Epithelial cell of prostate (primary cell): ENCODE measurements around the gene MECR.
A peak's percentile ranks its signal among the peaks of the same experiment; 100 is the strongest.

Source experiments
- DNase-seq: peaks from one replicate; pipeline ENCODE4 v3.0.0-alpha.2; 2011; ENCODE audit warnings: low read depth, low spot score
- H3K27ac ChIP-seq: fragments of 450-650 bp; 2 replicates; pipeline ENCODE4 v1.5.1; 2017; ENCODE audit warnings: mild to moderate bottlenecking

The MECR gene

GRCh38 chr1:29210278-29211085 lies 20.3 kb downstream of the MECR start:
- no peak for DNase-seq
- H3K27ac ChIP-seq: no peak overlapping the region

GRCh38 chr1:29209173-29209572 lies 21.6 kb downstream of the MECR start:
- H3K27ac ChIP-seq: no peak overlapping the region
- DNase-seq: no peak

GRCh38 chr1:29208442-29208841 lies 22.3 kb downstream of the MECR start:
- no peak for DNase-seq
- no peak overlapping the region for H3K27ac ChIP-seq

- DNase-seq: peak; percentile 89
- peak overlapping the region; percentile 85 for H3K27ac ChIP-seq
Observed at GRCh38 chr1:29202584-29203340, 28.0 kb downstream of the MECR start.

GRCh38 chr1:29202053-29202452 lies 28.7 kb downstream of the MECR start:
- no peak for DNase-seq
- H3K27ac ChIP-seq: peak overlapping the region; percentile 85

GRCh38 chr1:29201595-29202051 lies 29.1 kb downstream of the MECR start:
- H3K27ac ChIP-seq: peak overlapping the region; percentile 85
- DNase-seq: no peak

GRCh38 chr1:29200906-29201594 lies 29.7 kb downstream of the MECR start:
- H3K27ac ChIP-seq: no peak overlapping the region

GRCh38 chr1:29197993-29198392 lies 32.7 kb downstream of the MECR start:
- DNase-seq: no peak
- H3K27ac ChIP-seq: no peak overlapping the region

More at GRCh38 chr1:29200906-29201594, 29.7 kb downstream of the MECR start:
- no peak for DNase-seq

GRCh38 chr1:29197590-29197924 lies 33.2 kb downstream of the MECR start:
- no peak for DNase-seq
- H3K27ac ChIP-seq: peak overlapping the region; percentile 20

- DNase-seq: no peak
- peak overlapping the region; percentile 20 for H3K27ac ChIP-seq
Observed at GRCh38 chr1:29196863-29197589, 33.7 kb downstream of the MECR start.

GRCh38 chr1:29195881-29196291 lies 34.8 kb downstream of the MECR start:
- no peak overlapping the region for H3K27ac ChIP-seq
- DNase-seq: no peak

- no peak for DNase-seq
- no peak overlapping the region for H3K27ac ChIP-seq
Observed at GRCh38 chr1:29193879-29194455, 36.8 kb downstream of the MECR start.

- H3K27ac ChIP-seq: peak overlapping the region; percentile 19
- no peak for DNase-seq
Observed at GRCh38 chr1:29190718-29191117, 40.0 kb downstream of the MECR start.

- peak overlapping the region; percentile 50 for H3K27ac ChIP-seq
- DNase-seq: no peak
Observed at GRCh38 chr1:29186707-29187106, 44.0 kb downstream of the MECR start.

- H3K27ac ChIP-seq: peak overlapping the region; percentile 50
Observed at GRCh38 chr1:29186252-29186651, 44.5 kb downstream of the MECR start.

GRCh38 chr1:29183287-29183686 lies 47.4 kb downstream of the MECR start:
- H3K27ac ChIP-seq: no peak overlapping the region
- no peak for DNase-seq

More at GRCh38 chr1:29186252-29186651, 44.5 kb downstream of the MECR start:
- no peak for DNase-seq

- H3K27ac ChIP-seq: peak within 1 kb of the TSS; percentile 93
- peak; percentile 88 for DNase-seq
Observed at GRCh38 chr1:29181413-29182225, 49.1 kb downstream of the MECR start, which contains the start of gene SRSF4. Gene SRSF4, minus strand, starts transcription at chr1:29181900. Its CDS starts 148 bp downstream, at chr1:29181752.

GRCh38 chr1:29180497-29181412 lies 50.0 kb downstream of the MECR start:
- DNase-seq: no peak
- H3K27ac ChIP-seq: peak overlapping the region; percentile 93
